Measurements from ENCODE around the gene OTX2. TPM values are rescaled to one million over a fixed set of nuclear protein-coding genes. Genes with fewer than 3 reads are reported as not detected.

The OTX2 gene
- total RNA-seq, 1 experiment from 2014 or later = not detected

GRCh38 chr14:56821805-56822610 is 11.7 kb upstream of the OTX2 start:
- BruUV-seq (replicated peaks) = no TSS peak
- in situ Hi-C loops (cut with HindIII; ENCODE audit: low pct_unique_long_range_greater_than_20kb, low sequenced_read_pairs) (no loop called here), intact Hi-C loops (cut with micrococcal nuclease; ENCODE audit: unreplicated experiment) (no loop called here)
- DNase-seq (ENCODE audit: low read depth, low spot score) = no peak
- H3K4me1 ChIP-seq (ENCODE audit: control insufficient read depth, insufficient read depth, low read length) = no peaks in the 10 kb centered on the region
- no peak for ATAC-seq
- peaks cover 5% of the 10 kb centered on the region for H3K27me3 ChIP-seq (ENCODE audit: control insufficient read depth, insufficient read depth, low read length)
- H3K9me3 ChIP-seq (ENCODE audit: control insufficient read depth, insufficient read depth, low read depth, low read length) = no peaks in the 10 kb centered on the region
- ChIA-PET POLR2A (no interaction called here), CTCF (no interaction called here)
- H3K4me3 ChIP-seq (ENCODE audit: low read depth in 2 of 2, low read length in 2 of 2) = no peak overlapping the region
- H3K36me3 ChIP-seq (ENCODE audit: control insufficient read depth, insufficient read depth, low read length) = no peaks in the 10 kb centered on the region
- H3K27ac ChIP-seq (ENCODE audit: low read length) = no peak overlapping the region
- no peak for TF ChIP-seq SIN3A (IDR thresholded peaks at IDR 0.05; ENCODE audit: borderline replicate concordance, insufficient read depth, low read depth, low read length)
- TF ChIP-seq CTCF (IDR thresholded peaks at IDR 0.05) = no peak
- TF ChIP-seq POLR2AphosphoS5 (IDR thresholded peaks at IDR 0.05; ENCODE audit: low read depth, low read length) = no peak
- no peak for TF ChIP-seq TCF7L2 (IDR thresholded peaks at IDR 0.05; ENCODE audit: low read depth, low read length)
- TF ChIP-seq REST (IDR thresholded peaks at IDR 0.05; ENCODE audit: insufficient read depth in 1 of 2, low read depth in 2 of 2, low read length in 1 of 2) = no peak

GRCh38 chr14:56821177-56821576 is 10.9 kb upstream of the OTX2 start:
- ChIA-PET CTCF (no interaction called here), POLR2A (no interaction called here)
- TF ChIP-seq TCF7L2 (IDR thresholded peaks at IDR 0.05; ENCODE audit: low read depth, low read length) = no peak
- TF ChIP-seq SIN3A (IDR thresholded peaks at IDR 0.05; ENCODE audit: borderline replicate concordance, insufficient read depth, low read depth, low read length) = no peak
- TF ChIP-seq POLR2AphosphoS5 (IDR thresholded peaks at IDR 0.05; ENCODE audit: low read depth, low read length) = no peak
- TF ChIP-seq REST (IDR thresholded peaks at IDR 0.05; ENCODE audit: insufficient read depth in 1 of 2, low read depth in 2 of 2, low read length in 1 of 2) = no peak
- TF ChIP-seq CTCF (IDR thresholded peaks at IDR 0.05) = no peak
- H3K27ac ChIP-seq (ENCODE audit: low read length) = no peak overlapping the region
- no TSS peak for BruUV-seq (replicated peaks)
- DNase-seq (ENCODE audit: low read depth, low spot score) (no peak), ATAC-seq (no peak)
- no peak overlapping the region for H3K4me3 ChIP-seq (ENCODE audit: low read depth in 2 of 2, low read length in 2 of 2)
- no peaks in the 10 kb centered on the region for H3K4me1 ChIP-seq (ENCODE audit: control insufficient read depth, insufficient read depth, low read length)
- H3K9me3 ChIP-seq (ENCODE audit: control insufficient read depth, insufficient read depth, low read depth, low read length) = no peaks in the 10 kb centered on the region
- in situ Hi-C loops (cut with HindIII; ENCODE audit: low pct_unique_long_range_greater_than_20kb, low sequenced_read_pairs) (no loop called here), intact Hi-C loops (cut with micrococcal nuclease; ENCODE audit: unreplicated experiment) (no loop called here)
- H3K36me3 ChIP-seq (ENCODE audit: control insufficient read depth, insufficient read depth, low read length) = no peaks in the 10 kb centered on the region
- H3K27me3 ChIP-seq (ENCODE audit: control insufficient read depth, insufficient read depth, low read length) = peaks cover 7% of the 10 kb centered on the region

Measured in Panc1 (cell line).